DMS 273 (cell line): ENCODE data around the gene TK1.
"Not testable (repeated sequence)": the region's sequence is repeated elsewhere in the genome, so short reads cannot be mapped to it uniquely, and the experiment has no call there.

Experiments
- DNase-seq: peaks from one replicate; lab custom pipeline; 2025; ENCODE audit not compliant: unreplicated experiment; lab: John Stamatoyannopoulos, UW

TK1 gene

GRCh38 chr17:78186692-78187595 is at the start of gene TK1, which contains the start of gene AFMID:
TSS of gene TK1 (minus strand) at chr17:78187052. CDS start at chr17:78186994, 58 bp downstream.
TSS of gene AFMID (plus strand) at chr17:78187362. CDS start at chr17:78187371, 9 bp downstream.
- DNase-seq = peak; percentile 99

- no peak for DNase-seq
Observed at GRCh38 chr17:78235885-78236284, 49.0 kb upstream of the TK1 start.

- DNase-seq = not testable (repeated sequence)
Observed at GRCh38 chr17:78235022-78235421, 48.2 kb upstream of the TK1 start.

DNA sequence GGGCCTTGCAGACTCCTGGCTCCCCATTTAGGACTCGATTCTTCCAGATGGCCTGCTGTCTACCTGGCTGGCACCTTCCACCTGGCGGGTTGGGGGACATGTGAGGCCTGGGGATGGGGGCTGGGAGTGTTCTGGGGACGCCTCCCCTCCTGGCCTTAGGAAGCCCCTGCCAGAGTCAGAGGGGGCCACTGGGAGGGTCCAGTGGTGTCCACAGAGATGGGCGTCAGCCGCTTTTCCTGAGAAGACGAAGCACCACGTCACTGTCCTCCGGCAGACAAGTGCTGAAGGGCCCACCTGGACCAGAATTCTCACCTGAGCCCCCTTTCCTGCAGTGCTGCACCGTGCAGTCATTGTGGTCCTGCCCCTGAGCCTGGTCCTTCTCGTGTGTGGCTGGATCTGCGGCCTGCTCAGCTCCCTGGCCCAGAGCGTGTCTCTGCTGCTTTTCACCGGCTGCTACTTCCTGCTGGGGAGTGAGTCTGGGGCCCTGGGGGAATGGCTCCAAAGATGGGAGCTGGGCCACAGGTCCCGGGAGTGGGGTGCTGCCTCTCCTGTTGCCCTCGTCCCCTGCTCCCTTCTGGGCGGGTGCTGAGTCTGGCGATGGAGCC is 47.5 kb upstream of the TK1 start:
- DNase-seq = no peak

DNA sequence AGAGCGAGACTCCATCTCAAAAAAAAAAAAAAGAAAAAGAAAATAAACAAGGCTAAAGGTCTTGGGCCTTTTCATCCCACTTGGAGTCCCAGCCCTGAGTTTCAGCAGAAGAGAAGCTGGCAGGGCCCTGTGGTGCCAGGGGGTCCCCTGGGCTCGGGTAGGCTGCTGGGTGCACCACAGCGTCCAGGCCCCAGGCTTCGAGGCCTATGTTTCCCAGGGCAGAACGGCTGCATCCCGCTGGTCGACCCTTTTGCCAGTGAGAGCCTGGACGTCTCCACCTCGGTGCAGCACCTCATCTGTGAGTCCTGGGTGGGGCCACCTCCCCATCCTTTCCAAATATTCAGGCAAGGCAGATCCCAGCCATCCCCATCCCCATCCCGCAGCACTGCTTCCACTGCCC is 46.8 kb upstream of the TK1 start:
- DNase-seq = no peak

- no peak for DNase-seq
Observed at GRCh38 chr17:78232859-78233173, 46.0 kb upstream of the TK1 start.

GRCh38 chr17:78231991-78232858 is 45.4 kb upstream of the TK1 start:
- no peak for DNase-seq

DNA sequence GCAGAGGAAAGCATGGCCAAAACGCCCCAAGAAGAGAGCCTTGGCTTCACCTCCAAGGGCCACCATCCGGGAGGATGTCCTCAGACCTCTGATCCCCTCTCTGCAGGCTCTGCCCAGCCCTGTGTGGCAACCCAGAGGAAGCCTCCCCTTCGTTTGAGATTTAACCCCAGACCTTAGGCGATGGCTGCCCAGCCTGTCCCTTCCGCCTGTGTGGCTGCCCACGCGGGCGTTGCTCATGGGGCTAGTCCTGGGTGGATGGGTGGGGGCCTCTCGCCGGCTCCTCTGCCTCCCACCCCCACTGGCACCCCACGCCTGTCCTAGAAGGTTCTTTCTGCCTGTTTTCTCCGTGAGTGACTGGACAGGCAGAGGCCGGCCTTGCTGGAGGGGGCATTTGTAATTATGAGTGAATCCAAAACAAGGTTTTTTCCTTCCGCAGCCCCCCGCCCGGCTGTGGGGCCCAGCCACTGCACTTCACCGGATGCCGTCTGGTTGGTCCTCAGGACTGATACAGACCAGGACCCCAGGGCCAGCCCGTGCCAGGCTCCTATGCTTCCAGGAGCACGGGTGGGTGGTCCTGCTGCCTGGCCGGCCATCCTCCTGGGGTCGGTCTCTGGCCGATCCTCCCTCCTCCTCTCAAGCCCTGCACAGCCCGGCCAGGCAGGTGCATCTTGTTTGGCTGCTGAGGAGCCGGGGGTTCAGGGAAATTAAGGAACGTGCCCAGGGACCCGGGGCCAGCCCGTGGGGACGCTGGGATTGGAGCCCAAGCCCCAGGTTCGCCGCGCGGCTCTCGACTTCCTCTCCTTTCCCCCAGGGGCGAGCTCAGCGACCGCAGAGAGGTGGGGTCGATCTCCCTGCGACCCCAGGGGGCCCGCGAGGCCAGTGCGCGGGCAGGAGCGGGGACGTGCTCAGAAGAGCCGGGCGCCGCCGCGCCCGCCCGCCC is 44.4 kb upstream of the TK1 start, which contains the start of gene TMEM235:
Gene TMEM235, plus strand, starts transcription at position 636 of the 940 bp plus-strand sequence. CDS start 393 bp downstream, outside the sequence.
- DNase-seq = no peak

- DNase-seq = no peak
Observed at GRCh38 chr17:78230252-78230962, 43.6 kb upstream of the TK1 start.

GRCh38 chr17:78228176-78228575 is 41.3 kb upstream of the TK1 start:
- DNase-seq = no peak

GRCh38 chr17:78227455-78227916 is 40.6 kb upstream of the TK1 start:
- DNase-seq = peak; percentile 91

DNA sequence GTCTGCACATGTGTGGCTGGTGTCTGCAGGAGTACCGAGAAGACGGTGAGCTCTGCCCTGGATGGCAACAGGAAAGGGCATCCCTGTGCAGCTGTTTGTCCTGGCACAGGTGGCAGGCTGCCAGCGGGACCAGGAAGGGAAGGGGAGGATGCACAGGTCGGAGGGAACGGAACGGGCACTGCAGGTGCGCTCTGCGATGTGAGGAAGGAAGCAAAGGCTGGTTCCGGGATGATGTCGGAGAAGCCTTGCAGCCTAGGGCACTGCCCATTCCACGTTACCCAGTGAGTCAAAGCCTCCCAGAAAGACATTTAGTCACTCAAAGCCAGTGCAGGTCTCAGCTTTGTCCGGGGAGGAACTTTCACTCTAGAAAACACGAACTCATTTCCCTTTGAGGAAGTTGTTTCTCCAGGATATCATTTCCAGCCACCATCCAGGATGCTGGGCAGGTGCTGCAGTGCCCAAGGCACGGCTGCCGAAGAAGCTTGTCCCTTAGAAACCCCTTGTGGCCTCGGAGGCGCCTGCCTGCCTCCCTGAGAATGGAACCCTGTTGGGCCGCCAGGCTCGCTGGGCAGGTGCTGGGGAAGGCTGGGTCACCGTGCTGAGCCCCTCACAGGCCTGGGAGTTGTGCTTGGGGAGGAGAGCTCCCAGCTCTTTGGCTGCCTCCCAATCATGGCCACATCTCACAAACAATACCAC is 40.1 kb upstream of the TK1 start:
- DNase-seq = peak; percentile 76

DNA sequence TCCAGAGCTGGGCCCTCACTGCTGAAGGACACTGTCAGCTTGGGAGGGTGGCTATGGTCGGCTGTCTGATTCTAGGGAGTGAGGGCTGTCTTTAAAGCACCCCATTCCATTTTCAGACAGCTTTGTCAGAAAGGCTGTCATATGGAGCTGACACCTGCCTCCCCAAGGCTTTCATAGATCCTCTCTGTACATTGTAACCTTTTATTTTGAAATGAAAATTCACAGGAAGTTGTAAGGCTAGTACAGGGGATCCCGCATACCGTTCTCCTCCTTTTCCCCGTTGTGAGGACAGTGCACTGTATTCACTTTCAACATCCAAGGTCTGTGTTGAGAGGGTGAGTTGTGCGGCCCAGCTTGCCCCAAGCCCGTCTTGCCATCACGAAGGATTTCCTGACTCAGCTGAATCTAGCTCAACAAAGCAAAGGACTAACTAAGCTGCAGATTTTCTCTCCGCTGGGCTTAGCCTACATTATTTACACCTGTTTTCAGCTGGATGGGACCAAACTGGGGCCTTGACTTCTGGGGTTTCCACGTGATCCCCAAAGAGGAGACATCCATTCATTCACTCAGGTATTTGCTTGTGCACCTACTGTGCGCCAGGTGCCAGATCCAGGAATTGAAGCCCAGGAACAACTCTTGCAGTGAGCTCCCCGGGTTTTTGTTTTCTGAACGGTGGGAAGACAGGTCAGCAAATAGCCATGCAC is 39.4 kb upstream of the TK1 start:
- peak; percentile 33 for DNase-seq

- peak; percentile 55 for DNase-seq
Observed at GRCh38 chr17:78225088-78225865, 38.4 kb upstream of the TK1 start.

DNA sequence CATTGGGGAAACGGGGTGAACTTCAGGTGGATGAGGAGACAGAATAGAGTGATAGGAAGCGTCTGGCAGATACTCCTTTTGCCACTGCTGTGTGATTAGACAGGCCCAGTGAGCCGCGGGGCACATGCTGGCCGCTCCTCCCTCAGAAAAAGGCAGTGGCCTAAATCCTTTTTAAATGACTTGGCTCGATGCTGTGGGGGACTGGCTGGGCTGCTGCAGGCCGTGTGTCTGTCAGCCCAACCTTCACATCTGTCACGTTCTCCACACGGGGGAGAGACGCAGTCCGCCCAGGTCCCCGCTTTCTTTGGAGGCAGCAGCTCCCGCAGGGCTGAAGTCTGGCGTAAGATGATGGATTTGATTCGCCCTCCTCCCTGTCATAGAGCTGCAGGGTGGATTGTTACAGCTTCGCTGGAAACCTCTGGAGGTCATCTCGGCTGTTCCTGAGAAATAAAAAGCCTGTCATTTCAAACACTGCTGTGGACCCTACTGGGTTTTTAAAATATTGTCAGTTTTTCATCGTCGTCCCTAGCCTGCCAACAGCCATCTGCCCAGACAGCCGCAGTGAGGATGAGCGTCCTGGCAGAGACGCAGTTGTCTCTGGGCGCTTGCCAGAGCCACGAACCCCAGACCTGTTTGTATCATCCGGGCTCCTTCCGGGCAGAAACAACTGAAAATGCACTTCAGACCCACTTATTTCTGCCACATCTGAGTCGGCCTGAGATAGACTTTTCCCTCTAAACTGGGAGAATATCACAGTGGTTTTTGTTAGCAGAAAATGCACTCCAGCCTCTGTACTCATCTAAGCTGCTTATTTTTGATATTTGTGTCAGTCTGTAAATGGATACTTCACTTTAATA is 37.6 kb upstream of the TK1 start:
- DNase-seq = peak; percentile 91

- no peak for DNase-seq
Observed at GRCh38 chr17:78223765-78224164, 36.9 kb upstream of the TK1 start.

DNA sequence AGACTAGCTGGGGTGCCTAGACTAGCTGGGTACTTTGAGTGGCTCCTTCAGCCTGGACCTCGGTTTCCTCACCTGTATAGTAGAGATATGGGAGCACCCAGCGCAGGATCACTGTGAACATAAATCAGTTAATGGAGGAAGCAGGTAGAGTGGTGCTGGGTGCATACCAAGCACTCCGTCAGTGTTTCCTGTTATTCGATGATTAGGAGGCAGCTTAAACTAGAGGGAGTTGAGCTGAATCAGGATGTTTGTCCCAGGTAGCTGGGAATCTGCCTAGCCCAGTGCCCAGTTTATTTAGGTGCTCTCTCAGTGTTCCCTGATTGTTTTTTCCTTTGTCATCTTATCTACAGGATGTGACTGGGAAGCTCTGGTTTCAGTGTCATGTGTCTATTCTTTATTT is 36.2 kb upstream of the TK1 start:
- DNase-seq = no peak
